ENCODE results near the gene MPHOSPH10.
"Not testable (repeated sequence)": the region's sequence is repeated elsewhere in the genome, so short reads cannot be mapped to it uniquely, and the experiment has no call there.

The MPHOSPH10 gene

GRCh38 chr2:71130152-71130904 lies at the start of gene MPHOSPH10, which contains the start of gene MCEE:
Gene MPHOSPH10 (plus strand): TSS chr2:71130634. CDS start chr2:71130666, 32 bp downstream.
Gene MCEE (minus strand): TSS chr2:71130229. CDS start chr2:71130219, 10 bp downstream.
- DNase-seq, result peak; percentile 62

GRCh38 chr2:71082402-71083252 lies 47.8 kb upstream of the MPHOSPH10 start:
- no peak for DNase-seq

- not testable (repeated sequence) for DNase-seq
These were observed 47.1 kb upstream of the MPHOSPH10 start for GRCh38 chr2:71083297-71083696.

- not testable (repeated sequence) for DNase-seq
These were observed 46.6 kb upstream of the MPHOSPH10 start for GRCh38 chr2:71083752-71084312.

GRCh38 chr2:71085325-71086003 lies 45.0 kb upstream of the MPHOSPH10 start:
- not testable (repeated sequence) for DNase-seq

GRCh38 chr2:71089475-71089874 lies 41.0 kb upstream of the MPHOSPH10 start:
- not testable (repeated sequence) for DNase-seq

GRCh38 chr2:71091808-71092207 lies 38.6 kb upstream of the MPHOSPH10 start:
- DNase-seq, result not testable (repeated sequence)

- not testable (repeated sequence) for DNase-seq
These were observed 37.8 kb upstream of the MPHOSPH10 start for GRCh38 chr2:71092491-71093260.

- DNase-seq, result peak; percentile 59
These were observed 30.1 kb upstream of the MPHOSPH10 start for GRCh38 chr2:71100195-71100964.

GRCh38 chr2:71101656-71102055 lies 28.8 kb upstream of the MPHOSPH10 start:
- DNase-seq, result no peak

GRCh38 chr2:71102981-71103681 lies 27.3 kb upstream of the MPHOSPH10 start:
- no peak for DNase-seq

- no peak for DNase-seq
These were observed 26.6 kb upstream of the MPHOSPH10 start for GRCh38 chr2:71103809-71104208.

- not testable (repeated sequence) for DNase-seq
These were observed 24.0 kb upstream of the MPHOSPH10 start for GRCh38 chr2:71106463-71106862.

GRCh38 chr2:71108091-71108490 lies 22.3 kb upstream of the MPHOSPH10 start:
- DNase-seq, result no peak

- no peak for DNase-seq
These were observed 16.6 kb upstream of the MPHOSPH10 start for GRCh38 chr2:71113843-71114242.

- no peak for DNase-seq
These were observed 13.4 kb upstream of the MPHOSPH10 start for GRCh38 chr2:71117063-71117462.

- DNase-seq, result no peak
These were observed 10.2 kb upstream of the MPHOSPH10 start for GRCh38 chr2:71120195-71120594.

- DNase-seq, result no peak
These were observed 9.0 kb upstream of the MPHOSPH10 start for GRCh38 chr2:71121479-71121878.

- no peak for DNase-seq
These were observed 7.8 kb upstream of the MPHOSPH10 start for GRCh38 chr2:71122387-71123298.

Measured in SHP77 treated with DMSO at 0.1 percent for 48 hours (cell line).